Measurements from ENCODE around the gene RAB7A. TPM values are rescaled to one million over a fixed set of nuclear protein-coding genes. Genes with fewer than 3 reads are reported as not detected.
A peak's percentile ranks its signal among the peaks of the same experiment; 100 is the strongest.

RAB7A gene
- total RNA-seq, 1 donor from 2014 or later = 216 TPM

DNA sequence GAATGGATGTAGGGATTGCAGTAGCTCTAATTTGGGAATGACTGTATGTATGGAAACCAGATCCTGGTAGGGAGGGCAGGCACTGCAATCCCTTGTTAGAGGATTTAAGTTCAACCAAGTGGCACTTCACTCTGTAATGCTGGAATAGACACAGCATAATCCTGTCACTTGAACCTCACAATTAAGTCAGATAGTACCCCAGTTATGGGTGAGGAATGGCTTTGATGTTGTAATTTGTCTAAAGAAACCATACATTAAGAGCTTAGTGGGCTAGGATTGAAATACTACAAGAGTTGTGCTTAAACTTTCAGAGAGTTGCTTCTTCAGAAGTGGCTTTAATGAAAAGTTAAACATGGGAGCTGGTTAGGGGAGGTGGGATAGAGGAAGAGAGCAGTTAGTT lies 9.3 kb downstream of the RAB7A start:
- Mint-ChIP-seq H3K4me1 (ENCODE audit: low read depth) (peaks cover 53% of the 10 kb centered on the region), H3K9me3 (ENCODE audit: low read depth) (no peaks in the 10 kb centered on the region), H3K27ac (ENCODE audit: unreplicated experiment) (peak overlapping the region; percentile 39), H3K36me3 (ENCODE audit: low read depth) (no peaks in the 10 kb centered on the region), H3K27me3 (ENCODE audit: low read depth) (no peaks in the 10 kb centered on the region), H3K4me3 (ENCODE audit: unreplicated experiment) (no peak overlapping the region)
- no peak for DNase-seq (ENCODE audit: low spot score)
- TF ChIP-seq, protein P1, sequence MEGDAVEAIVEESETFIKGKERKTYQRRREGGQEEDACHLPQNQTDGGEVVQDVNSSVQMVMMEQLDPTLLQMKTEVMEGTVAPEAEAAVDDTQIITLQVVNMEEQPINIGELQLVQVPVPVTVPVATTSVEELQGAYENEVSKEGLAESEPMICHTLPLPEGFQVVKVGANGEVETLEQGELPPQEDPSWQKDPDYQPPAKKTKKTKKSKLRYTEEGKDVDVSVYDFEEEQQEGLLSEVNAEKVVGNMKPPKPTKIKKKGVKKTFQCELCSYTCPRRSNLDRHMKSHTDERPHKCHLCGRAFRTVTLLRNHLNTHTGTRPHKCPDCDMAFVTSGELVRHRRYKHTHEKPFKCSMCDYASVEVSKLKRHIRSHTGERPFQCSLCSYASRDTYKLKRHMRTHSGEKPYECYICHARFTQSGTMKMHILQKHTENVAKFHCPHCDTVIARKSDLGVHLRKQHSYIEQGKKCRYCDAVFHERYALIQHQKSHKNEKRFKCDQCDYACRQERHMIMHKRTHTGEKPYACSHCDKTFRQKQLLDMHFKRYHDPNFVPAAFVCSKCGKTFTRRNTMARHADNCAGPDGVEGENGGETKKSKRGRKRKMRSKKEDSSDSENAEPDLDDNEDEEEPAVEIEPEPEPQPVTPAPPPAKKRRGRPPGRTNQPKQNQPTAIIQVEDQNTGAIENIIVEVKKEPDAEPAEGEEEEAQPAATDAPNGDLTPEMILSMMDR (IDR thresholded peaks at IDR 0.05) = no peak

DNA sequence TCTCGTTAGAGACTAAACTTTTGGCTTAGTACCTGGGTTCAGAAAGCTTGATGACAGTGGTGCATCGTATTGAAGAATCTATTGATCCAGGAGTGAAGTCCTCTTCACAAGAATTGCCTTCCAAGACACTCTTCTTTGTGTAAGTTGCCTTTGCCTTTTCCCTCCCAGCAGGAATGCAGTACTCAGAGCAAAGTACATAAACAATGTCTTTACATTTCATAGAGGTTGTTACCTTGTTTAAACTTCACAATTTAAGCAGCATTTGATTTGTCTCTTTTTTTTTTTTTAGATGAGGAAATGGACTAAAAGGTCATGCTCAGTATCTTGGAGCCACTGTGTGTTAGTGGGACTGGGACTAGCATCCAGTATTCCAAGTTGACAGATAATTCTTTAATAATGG lies 9.9 kb downstream of the RAB7A start:
- H3K4me1 Mint-ChIP-seq (ENCODE audit: low read depth) = peaks cover 51% of the 10 kb centered on the region
- no peak for DNase-seq (ENCODE audit: low spot score)
- no peaks in the 10 kb centered on the region for H3K9me3 Mint-ChIP-seq (ENCODE audit: low read depth)
- TF ChIP-seq, protein P1 (IDR thresholded peaks at IDR 0.05) = no peak
- H3K27ac Mint-ChIP-seq (ENCODE audit: unreplicated experiment) = peak overlapping the region; percentile 32
- H3K36me3 Mint-ChIP-seq (ENCODE audit: low read depth) = no peaks in the 10 kb centered on the region
- H3K4me3 Mint-ChIP-seq (ENCODE audit: unreplicated experiment) = no peak overlapping the region
- no peaks in the 10 kb centered on the region for H3K27me3 Mint-ChIP-seq (ENCODE audit: low read depth)

DNA sequence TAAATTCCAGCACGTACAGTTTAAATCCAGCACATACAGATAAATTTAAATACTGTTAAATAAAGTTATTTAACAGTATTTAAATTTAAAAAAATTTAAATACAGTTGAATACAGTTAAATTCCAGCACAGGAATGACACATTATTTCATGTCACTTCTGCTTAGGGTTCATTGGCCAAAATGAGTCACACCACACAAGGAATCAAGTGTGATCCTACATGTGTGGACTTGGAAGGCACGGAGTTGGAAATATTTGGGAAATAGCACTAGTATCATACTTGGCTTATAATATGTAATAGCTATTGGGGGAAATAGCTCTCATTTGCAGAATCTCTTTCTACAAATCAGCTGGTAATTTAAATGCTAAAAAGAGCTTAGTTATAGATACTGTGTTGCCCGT lies 10.6 kb downstream of the RAB7A start:
- H3K9me3 Mint-ChIP-seq (ENCODE audit: low read depth) = no peaks in the 10 kb centered on the region
- TF ChIP-seq, protein P1 (IDR thresholded peaks at IDR 0.05) = no peak
- H3K4me1 Mint-ChIP-seq (ENCODE audit: low read depth) = peaks cover 51% of the 10 kb centered on the region
- no peaks in the 10 kb centered on the region for H3K27me3 Mint-ChIP-seq (ENCODE audit: low read depth)
- H3K36me3 Mint-ChIP-seq (ENCODE audit: low read depth) = no peaks in the 10 kb centered on the region
- no peak overlapping the region for H3K4me3 Mint-ChIP-seq (ENCODE audit: unreplicated experiment)
- no peak for DNase-seq (ENCODE audit: low spot score)
- peak overlapping the region; percentile 32 for H3K27ac Mint-ChIP-seq (ENCODE audit: unreplicated experiment)

DNA sequence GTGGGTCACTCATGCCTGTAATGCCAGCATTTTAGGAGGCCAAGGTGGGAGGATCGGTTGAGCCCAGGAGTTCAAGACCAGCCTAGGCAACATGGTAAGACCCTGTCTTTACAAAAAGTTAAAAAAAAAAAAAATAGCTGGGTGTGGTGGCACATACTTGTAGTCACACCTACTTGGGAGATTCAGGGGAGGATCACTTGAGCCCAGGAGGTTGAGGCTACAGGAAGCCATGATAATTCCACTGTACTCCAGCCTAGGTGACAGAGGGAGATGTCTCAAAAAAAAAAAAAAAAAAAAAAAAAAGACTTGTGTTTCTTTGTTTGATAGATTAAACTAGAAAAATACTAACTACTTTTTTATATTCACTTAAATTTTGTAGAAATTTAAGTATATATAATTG lies 14.6 kb downstream of the RAB7A start:
- Mint-ChIP-seq H3K9me3 (ENCODE audit: low read depth) (no peaks in the 10 kb centered on the region), H3K4me3 (ENCODE audit: unreplicated experiment) (no peak overlapping the region), H3K27me3 (ENCODE audit: low read depth) (no peaks in the 10 kb centered on the region), H3K36me3 (ENCODE audit: low read depth) (peaks cover 6% of the 10 kb centered on the region), H3K4me1 (ENCODE audit: low read depth) (peaks cover 25% of the 10 kb centered on the region), H3K27ac (ENCODE audit: unreplicated experiment) (no peak overlapping the region)
- no peak for DNase-seq (ENCODE audit: low spot score)
- TF ChIP-seq, protein P1 (IDR thresholded peaks at IDR 0.05) = no peak

DNA sequence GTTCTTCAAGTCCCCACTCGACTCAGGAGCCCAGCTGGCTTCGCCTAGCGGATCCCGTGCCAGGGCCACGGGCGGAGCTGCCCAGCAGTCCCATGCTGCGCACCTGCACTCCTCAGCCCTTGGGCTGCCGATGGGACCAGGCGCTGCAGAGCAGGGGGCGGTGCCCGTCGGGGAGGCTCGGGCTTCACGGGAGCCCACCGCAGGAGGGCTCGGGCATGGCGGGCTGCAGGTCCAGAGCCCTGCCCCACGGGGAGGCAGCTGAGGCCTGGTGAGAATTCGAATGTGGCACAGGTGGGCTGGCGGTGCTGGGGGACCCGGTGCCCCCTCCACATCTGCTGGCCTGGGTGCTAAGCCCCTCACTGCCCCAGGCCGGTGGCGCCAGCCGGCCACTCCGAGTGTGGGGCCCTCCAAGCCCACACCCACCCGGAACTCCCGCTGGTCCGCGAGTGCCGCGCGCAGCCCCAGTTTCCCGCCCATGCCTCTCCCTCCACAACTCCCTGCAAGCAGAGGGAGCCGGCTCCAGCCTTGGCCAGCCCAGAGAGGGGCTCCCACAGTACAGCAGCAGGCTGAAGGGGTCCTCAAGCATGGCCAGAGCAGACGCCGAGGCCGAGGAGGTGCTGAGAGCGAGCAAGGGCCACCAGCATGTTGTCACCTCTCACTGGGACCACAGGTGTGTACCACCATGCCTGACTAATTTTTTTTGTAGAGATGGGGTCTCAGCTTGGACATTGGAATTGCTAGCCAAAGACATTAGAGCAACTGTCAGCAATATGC lies 17.0 kb downstream of the RAB7A start:
- Mint-ChIP-seq H3K4me3 (ENCODE audit: unreplicated experiment) (no peak overlapping the region), H3K4me1 (ENCODE audit: low read depth) (peaks cover 18% of the 10 kb centered on the region), H3K9me3 (ENCODE audit: low read depth) (no peaks in the 10 kb centered on the region), H3K36me3 (ENCODE audit: low read depth) (peaks cover 8% of the 10 kb centered on the region), H3K27ac (ENCODE audit: unreplicated experiment) (no peak overlapping the region), H3K27me3 (ENCODE audit: low read depth) (no peaks in the 10 kb centered on the region)
- TF ChIP-seq, protein P1 (IDR thresholded peaks at IDR 0.05) = no peak
- DNase-seq (ENCODE audit: low spot score) = no peak

Measured in chondrocyte (in vitro differentiated cells).